HT1080 (cell line): ENCODE data around the gene CRHR1. TPM values are rescaled to one million over a fixed set of nuclear protein-coding genes. Genes with fewer than 3 reads are reported as not detected.

ENCODE experiments used
- DNase-seq: peaks from one replicate; pipeline ENCODE4 v3.0.0-alpha.2; 2015; ENCODE audit warnings: low read depth
- total RNA-seq: library from RNA; depleted of rRNA; stranded (reverse); fragments of >200 nt; shearing (Covaris generic); gene quantifications from 2 replicates; pipeline ENCODE4 v1.2.3, GENCODE V29; 2014

Gene CRHR1
- total RNA-seq, 1 experiment from 2014 or later: not detected

GRCh38 chr17:45843722-45844121 lies 59.6 kb downstream of the CRHR1 start:
- DNase-seq: no peak

GRCh38 chr17:45844695-45845375 lies 60.7 kb downstream of the CRHR1 start, which contains the start of gene SPPL2C:
Gene SPPL2C (plus strand): TSS chr17:45844881. CDS start chr17:45844907, 26 bp downstream.
- no peak for DNase-seq

DNA sequence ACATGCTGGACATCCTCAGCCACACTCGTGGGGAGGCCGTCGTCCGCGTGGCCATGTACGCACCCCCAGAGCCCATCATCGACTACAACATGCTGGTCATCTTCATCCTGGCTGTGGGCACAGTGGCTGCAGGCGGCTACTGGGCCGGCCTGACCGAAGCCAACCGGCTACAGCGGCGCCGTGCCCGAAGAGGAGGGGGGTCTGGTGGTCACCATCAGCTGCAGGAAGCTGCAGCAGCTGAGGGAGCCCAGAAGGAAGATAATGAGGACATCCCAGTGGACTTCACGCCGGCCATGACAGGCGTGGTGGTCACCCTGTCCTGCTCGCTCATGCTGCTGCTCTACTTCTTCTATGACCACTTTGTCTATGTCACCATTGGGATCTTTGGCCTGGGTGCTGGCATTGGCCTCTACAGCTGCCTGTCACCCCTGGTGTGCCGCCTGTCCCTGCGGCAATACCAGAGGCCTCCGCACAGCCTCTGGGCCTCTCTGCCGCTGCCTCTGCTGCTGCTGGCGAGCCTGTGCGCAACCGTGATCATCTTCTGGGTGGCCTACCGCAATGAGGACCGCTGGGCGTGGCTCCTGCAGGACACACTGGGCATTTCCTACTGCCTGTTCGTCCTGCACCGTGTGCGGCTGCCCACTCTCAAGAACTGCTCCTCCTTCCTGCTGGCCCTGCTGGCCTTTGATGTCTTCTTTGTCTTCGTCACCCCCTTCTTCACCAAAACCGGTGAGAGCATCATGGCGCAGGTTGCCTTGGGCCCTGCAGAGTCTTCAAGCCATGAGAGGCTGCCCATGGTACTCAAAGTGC lies 61.5 kb downstream of the CRHR1 start:
- no peak for DNase-seq

DNA sequence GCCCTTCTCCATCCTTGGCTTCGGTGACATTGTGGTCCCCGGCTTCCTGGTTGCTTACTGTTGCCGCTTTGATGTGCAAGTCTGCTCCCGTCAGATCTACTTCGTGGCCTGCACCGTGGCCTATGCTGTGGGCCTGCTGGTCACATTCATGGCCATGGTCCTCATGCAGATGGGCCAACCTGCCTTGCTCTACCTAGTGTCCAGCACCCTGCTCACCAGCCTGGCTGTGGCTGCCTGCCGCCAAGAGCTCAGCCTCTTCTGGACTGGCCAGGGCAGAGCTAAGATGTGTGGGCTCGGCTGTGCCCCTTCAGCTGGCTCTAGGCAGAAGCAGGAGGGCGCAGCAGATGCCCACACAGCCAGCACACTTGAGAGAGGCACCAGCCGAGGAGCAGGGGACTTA lies 62.1 kb downstream of the CRHR1 start:
- no peak for DNase-seq

GRCh38 chr17:45846646-45847045 lies 62.5 kb downstream of the CRHR1 start:
- no peak for DNase-seq

DNA sequence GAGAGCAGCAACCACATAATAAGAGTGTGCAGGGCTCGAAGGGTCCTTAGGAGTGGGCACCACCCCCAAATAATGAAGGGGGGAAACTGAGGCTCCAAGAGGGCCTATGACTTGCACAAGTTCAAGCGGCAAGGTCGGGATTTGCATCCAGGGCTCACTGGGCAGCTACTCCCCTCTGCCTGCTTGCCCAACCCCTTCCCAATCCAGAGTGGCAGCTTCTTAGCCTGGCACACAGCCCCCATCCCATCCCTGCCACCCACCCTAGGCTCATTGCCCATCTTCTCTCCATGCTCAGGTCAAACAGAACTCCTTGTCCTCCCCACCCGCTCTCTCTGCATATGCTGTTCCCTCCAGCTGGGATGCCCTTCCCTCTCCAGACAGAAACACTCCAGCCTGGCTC lies 63.0 kb downstream of the CRHR1 start:
- no peak for DNase-seq

DNA sequence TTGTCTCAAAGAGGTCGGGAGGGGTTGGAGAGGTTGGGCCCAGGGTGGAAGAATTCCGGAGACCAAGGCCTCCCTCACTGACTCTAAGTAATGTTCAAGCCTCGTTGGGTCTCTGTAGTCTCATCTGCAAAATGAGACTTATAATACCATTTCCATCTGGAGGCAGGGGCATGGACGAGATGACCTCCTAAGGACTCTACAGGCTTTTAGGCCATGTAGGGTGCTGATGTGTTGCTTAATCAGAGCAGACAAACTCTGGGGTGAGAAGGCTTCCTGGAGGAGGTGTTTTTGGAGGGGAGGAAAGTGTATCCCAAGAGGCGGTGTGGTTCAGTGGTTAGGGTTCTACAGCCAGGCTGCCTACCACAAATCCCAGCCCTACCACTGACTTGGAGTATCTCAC lies 63.6 kb downstream of the CRHR1 start:
- DNase-seq: no peak

DNA sequence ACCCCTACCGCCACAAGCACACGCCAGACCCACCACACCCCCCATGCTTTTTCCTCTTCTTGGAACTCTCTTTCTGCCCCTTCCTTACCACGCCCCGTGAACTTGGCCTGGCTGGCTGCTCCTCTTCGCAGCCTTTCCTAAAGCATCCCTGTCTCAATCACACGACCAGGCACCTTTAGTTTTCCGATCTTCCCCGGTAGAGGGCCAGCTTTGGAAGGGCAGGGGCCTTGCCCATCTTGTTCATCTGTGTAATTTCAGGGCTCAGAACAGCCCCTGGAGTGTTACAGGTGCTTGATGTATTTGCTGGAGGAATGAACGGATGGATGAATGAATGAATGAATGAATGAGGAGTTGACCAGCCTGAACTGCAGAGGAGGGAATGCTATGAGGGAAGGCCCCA lies 64.3 kb downstream of the CRHR1 start:
- no peak for DNase-seq

- no peak for DNase-seq
Measured at GRCh38 chr17:45848868-45849535, 64.9 kb downstream of the CRHR1 start.

DNA sequence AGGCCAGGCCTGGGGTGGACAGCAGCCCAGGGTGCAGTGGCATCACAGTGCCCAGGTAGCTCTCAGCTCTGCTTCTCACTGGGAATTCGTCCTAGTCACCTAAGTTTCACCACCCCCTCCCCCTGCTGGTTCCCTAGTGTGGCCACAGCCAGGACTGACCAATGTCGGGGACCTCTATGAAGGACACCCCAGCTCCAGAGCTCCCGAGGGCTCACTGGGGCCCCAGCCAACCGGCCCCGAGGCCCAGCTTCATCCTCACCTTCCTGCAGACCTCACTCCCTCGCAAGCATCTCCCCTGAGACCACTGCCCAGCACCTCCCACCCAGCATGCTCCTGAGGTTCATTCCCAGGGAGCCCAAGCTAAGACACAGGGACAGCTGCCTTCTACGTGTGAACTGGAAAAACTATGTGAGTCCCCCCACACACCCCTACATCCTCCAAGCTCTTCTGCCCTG lies 65.4 kb downstream of the CRHR1 start:
- no peak for DNase-seq

GRCh38 chr17:45850011-45850410 lies 65.9 kb downstream of the CRHR1 start:
- DNase-seq: no peak

GRCh38 chr17:45850468-45850867 lies 66.3 kb downstream of the CRHR1 start:
- DNase-seq: no peak

- no peak for DNase-seq
Measured at GRCh38 chr17:45851022-45851421, 66.9 kb downstream of the CRHR1 start.

- DNase-seq: no peak
Measured at GRCh38 chr17:45851464-45851863, 67.3 kb downstream of the CRHR1 start.

- DNase-seq: no peak
Measured at GRCh38 chr17:45851873-45852272, 67.8 kb downstream of the CRHR1 start.

GRCh38 chr17:45852535-45853297 lies 68.6 kb downstream of the CRHR1 start:
- peak; percentile 24 for DNase-seq

DNA sequence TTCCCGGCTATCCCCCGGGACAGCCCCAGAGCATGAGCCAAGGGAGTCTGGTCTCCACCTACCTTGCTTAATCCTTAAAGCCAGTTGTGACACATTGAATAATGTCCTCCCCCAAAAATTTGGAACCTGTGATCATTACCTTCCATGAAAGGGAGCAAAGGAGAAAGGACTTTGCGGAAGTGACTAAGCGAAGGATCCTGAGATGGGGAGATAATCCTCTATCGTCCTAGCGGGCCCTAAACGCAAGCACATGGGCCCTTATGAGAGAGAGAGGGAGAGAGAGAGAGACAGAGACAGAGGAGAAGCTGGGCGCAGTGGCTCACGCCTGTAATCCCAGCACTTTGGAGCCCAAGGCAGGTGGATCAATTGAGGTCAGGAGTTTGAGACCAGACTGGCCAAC lies 70.1 kb downstream of the CRHR1 start:
- DNase-seq: no peak

DNA sequence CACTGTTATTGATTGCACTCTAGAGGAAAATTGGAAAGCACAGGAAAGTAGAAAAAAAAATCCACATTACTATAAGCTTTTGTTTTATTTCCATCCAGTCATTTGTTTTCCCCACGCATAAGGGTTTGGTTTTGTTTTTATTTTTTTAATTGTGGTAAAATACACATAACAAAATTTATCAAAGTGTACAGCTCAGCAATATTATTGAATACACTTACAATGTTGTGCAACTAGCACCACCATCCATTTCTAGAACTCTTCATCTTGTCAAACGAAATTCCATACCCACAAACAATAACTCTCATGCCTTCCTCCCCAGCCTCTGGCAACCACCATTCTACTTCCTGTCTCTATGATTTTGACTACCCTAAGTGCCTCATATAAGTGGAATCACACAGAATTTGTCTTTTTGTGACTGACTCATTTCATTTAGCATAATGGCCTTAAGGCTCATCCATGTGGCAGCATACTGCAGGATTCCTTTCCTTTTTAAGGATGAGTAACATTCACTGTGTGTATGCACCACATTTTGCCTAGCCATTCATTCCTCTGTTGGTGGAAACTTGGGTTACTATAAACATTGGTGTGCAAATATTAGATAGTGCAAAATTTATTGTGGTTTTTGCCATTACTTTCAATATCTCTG lies 71.7 kb downstream of the CRHR1 start:
- no peak for DNase-seq

GRCh38 chr17:45857977-45858708 lies 74.0 kb downstream of the CRHR1 start:
- DNase-seq: no peak

GRCh38 chr17:45861165-45861564 lies 77.0 kb downstream of the CRHR1 start:
- no peak for DNase-seq
